ENCODE results near the gene ZSWIM2.
"Not testable (repeated sequence)": the region's sequence is repeated elsewhere in the genome, so short reads cannot be mapped to it uniquely, and the experiment has no call there.

ZSWIM2 gene

GRCh38 chr2:186827862-186828492 is 21.0 kb downstream of the ZSWIM2 start:
- H3K4me1 ChIP-seq (ENCODE audit: control insufficient read depth, insufficient read depth, low read length) = no peaks in the 10 kb centered on the region
- H3K9ac ChIP-seq (ENCODE audit: low read depth, low read length) = no peak overlapping the region
- no peak overlapping the region for H3K4me3 ChIP-seq (ENCODE audit: low read depth, low read length)
- no peaks in the 10 kb centered on the region for H3K27me3 ChIP-seq (ENCODE audit: control insufficient read depth, insufficient read depth, low read length)
- no peaks in the 10 kb centered on the region for H3K9me3 ChIP-seq (ENCODE audit: control insufficient read depth, insufficient read depth, low read length)
- no peaks in the 10 kb centered on the region for H3K36me3 ChIP-seq (ENCODE audit: control insufficient read depth, insufficient read depth, low read length)

- Histone ChIP-seq H3K4me1 (ENCODE audit: control insufficient read depth, insufficient read depth, low read length) (no peaks in the 10 kb centered on the region), H3K27me3 (ENCODE audit: control insufficient read depth, insufficient read depth, low read length) (no peaks in the 10 kb centered on the region), H3K36me3 (ENCODE audit: control insufficient read depth, insufficient read depth, low read length) (no peaks in the 10 kb centered on the region), H3K9me3 (ENCODE audit: control insufficient read depth, insufficient read depth, low read length) (no peaks in the 10 kb centered on the region), H3K9ac (ENCODE audit: low read depth, low read length) (no peak overlapping the region), H3K4me3 (ENCODE audit: low read depth, low read length) (no peak overlapping the region)
Observed at GRCh38 chr2:186827411-186827810, 21.6 kb downstream of the ZSWIM2 start.

GRCh38 chr2:186822323-186822722 is 26.6 kb downstream of the ZSWIM2 start:
- Histone ChIP-seq H3K27me3 (ENCODE audit: control insufficient read depth, insufficient read depth, low read length) (no peaks in the 10 kb centered on the region), H3K4me3 (ENCODE audit: low read depth, low read length) (no peak overlapping the region), H3K36me3 (ENCODE audit: control insufficient read depth, insufficient read depth, low read length) (no peaks in the 10 kb centered on the region), H3K9me3 (ENCODE audit: control insufficient read depth, insufficient read depth, low read length) (no peaks in the 10 kb centered on the region), H3K9ac (ENCODE audit: low read depth, low read length) (no peak overlapping the region), H3K4me1 (ENCODE audit: control insufficient read depth, insufficient read depth, low read length) (no peaks in the 10 kb centered on the region)

- no peak overlapping the region for H3K9ac ChIP-seq (ENCODE audit: low read depth, low read length)
- no peaks in the 10 kb centered on the region for H3K36me3 ChIP-seq (ENCODE audit: control insufficient read depth, insufficient read depth, low read length)
- no peaks in the 10 kb centered on the region for H3K4me1 ChIP-seq (ENCODE audit: control insufficient read depth, insufficient read depth, low read length)
- H3K4me3 ChIP-seq (ENCODE audit: low read depth, low read length) = no peak overlapping the region
- no peaks in the 10 kb centered on the region for H3K27me3 ChIP-seq (ENCODE audit: control insufficient read depth, insufficient read depth, low read length)
- no peaks in the 10 kb centered on the region for H3K9me3 ChIP-seq (ENCODE audit: control insufficient read depth, insufficient read depth, low read length)
Observed at GRCh38 chr2:186820303-186820702, 28.7 kb downstream of the ZSWIM2 start.

GRCh38 chr2:186811760-186812159 is 37.2 kb downstream of the ZSWIM2 start:
- not testable (repeated sequence) for H3K9me3 ChIP-seq (ENCODE audit: control insufficient read depth, insufficient read depth, low read length); H3K27me3 ChIP-seq (ENCODE audit: control insufficient read depth, insufficient read depth, low read length); H3K4me3 ChIP-seq (ENCODE audit: low read depth, low read length); H3K4me1 ChIP-seq (ENCODE audit: control insufficient read depth, insufficient read depth, low read length); H3K9ac ChIP-seq (ENCODE audit: low read depth, low read length); H3K36me3 ChIP-seq (ENCODE audit: control insufficient read depth, insufficient read depth, low read length)

- no peak overlapping the region for H3K9ac ChIP-seq (ENCODE audit: low read depth, low read length)
- no peaks in the 10 kb centered on the region for H3K4me1 ChIP-seq (ENCODE audit: control insufficient read depth, insufficient read depth, low read length)
- H3K4me3 ChIP-seq (ENCODE audit: low read depth, low read length) = no peak overlapping the region
- no peaks in the 10 kb centered on the region for H3K9me3 ChIP-seq (ENCODE audit: control insufficient read depth, insufficient read depth, low read length)
- no peaks in the 10 kb centered on the region for H3K36me3 ChIP-seq (ENCODE audit: control insufficient read depth, insufficient read depth, low read length)
- no peaks in the 10 kb centered on the region for H3K27me3 ChIP-seq (ENCODE audit: control insufficient read depth, insufficient read depth, low read length)
Observed at GRCh38 chr2:186806591-186806990, 42.4 kb downstream of the ZSWIM2 start.

GRCh38 chr2:186798604-186799003 is 50.4 kb downstream of the ZSWIM2 start:
- H3K4me1 ChIP-seq (ENCODE audit: control insufficient read depth, insufficient read depth, low read length); H3K9ac ChIP-seq (ENCODE audit: low read depth, low read length); H3K9me3 ChIP-seq (ENCODE audit: control insufficient read depth, insufficient read depth, low read length); H3K27me3 ChIP-seq (ENCODE audit: control insufficient read depth, insufficient read depth, low read length); H3K4me3 ChIP-seq (ENCODE audit: low read depth, low read length); H3K36me3 ChIP-seq (ENCODE audit: control insufficient read depth, insufficient read depth, low read length): not testable (repeated sequence)

- Histone ChIP-seq H3K4me3 (ENCODE audit: low read depth, low read length) (no peak overlapping the region), H3K36me3 (ENCODE audit: control insufficient read depth, insufficient read depth, low read length) (no peaks in the 10 kb centered on the region), H3K9ac (ENCODE audit: low read depth, low read length) (no peak overlapping the region), H3K4me1 (ENCODE audit: control insufficient read depth, insufficient read depth, low read length) (no peaks in the 10 kb centered on the region), H3K9me3 (ENCODE audit: control insufficient read depth, insufficient read depth, low read length) (no peaks in the 10 kb centered on the region), H3K27me3 (ENCODE audit: control insufficient read depth, insufficient read depth, low read length) (no peaks in the 10 kb centered on the region)
Observed at GRCh38 chr2:186784930-186785329, 64.0 kb downstream of the ZSWIM2 start.

GRCh38 chr2:186783254-186783653 is 65.7 kb downstream of the ZSWIM2 start:
- Histone ChIP-seq H3K9me3 (ENCODE audit: control insufficient read depth, insufficient read depth, low read length) (no peaks in the 10 kb centered on the region), H3K4me1 (ENCODE audit: control insufficient read depth, insufficient read depth, low read length) (no peaks in the 10 kb centered on the region), H3K9ac (ENCODE audit: low read depth, low read length) (no peak overlapping the region), H3K36me3 (ENCODE audit: control insufficient read depth, insufficient read depth, low read length) (no peaks in the 10 kb centered on the region), H3K4me3 (ENCODE audit: low read depth, low read length) (no peak overlapping the region), H3K27me3 (ENCODE audit: control insufficient read depth, insufficient read depth, low read length) (no peaks in the 10 kb centered on the region)

GRCh38 chr2:186780701-186781316 is 68.2 kb downstream of the ZSWIM2 start:
- Histone ChIP-seq H3K27me3 (ENCODE audit: control insufficient read depth, insufficient read depth, low read length) (no peaks in the 10 kb centered on the region), H3K36me3 (ENCODE audit: control insufficient read depth, insufficient read depth, low read length) (no peaks in the 10 kb centered on the region), H3K4me3 (ENCODE audit: low read depth, low read length) (no peak overlapping the region), H3K9me3 (ENCODE audit: control insufficient read depth, insufficient read depth, low read length) (no peaks in the 10 kb centered on the region), H3K4me1 (ENCODE audit: control insufficient read depth, insufficient read depth, low read length) (no peaks in the 10 kb centered on the region), H3K9ac (ENCODE audit: low read depth, low read length) (no peak overlapping the region)

All from iPS-15b (cell line).